Head of caudate nucleus (tissue), 42 donors: ENCODE measurements around the gene ELOVL7.
"Not testable (repeated sequence)": the region's sequence is repeated elsewhere in the genome, so short reads cannot be mapped to it uniquely, and the experiment has no call there.

Experiments
- DNase-seq, 42 donors: peaks; one replicate each; pipeline versions ENCODE4 v3.0.0 to v3.0.0-alpha.2; 2020 to 2021; ENCODE audit warnings: mixed read lengths in 7 of 42
- intact Hi-C: fragments of 100-400 bp; cut with DNase I; formaldehyde crosslinking; loops from one replicate; pipeline ENCODE4 v1.15.0; 2022

Gene ELOVL7

GRCh38 chr5:60802986-60803385 lies 41.1 kb downstream of the ELOVL7 start:
- DNase-seq, result no peak
- intact Hi-C loops, result no loop called here

- DNase-seq, result no peak
- intact Hi-C loops, result no loop called here
These were observed 41.8 kb downstream of the ELOVL7 start for GRCh38 chr5:60802226-60802625.

GRCh38 chr5:60797482-60798153 lies 46.5 kb downstream of the ELOVL7 start:
- intact Hi-C loops, result no loop called here
- DNase-seq, result no peak

GRCh38 chr5:60795424-60795950 lies 48.6 kb downstream of the ELOVL7 start:
- intact Hi-C loops, DNase-seq: not testable (repeated sequence)

GRCh38 chr5:60794691-60795090 lies 49.4 kb downstream of the ELOVL7 start:
- DNase-seq, result no peak
- intact Hi-C loops, result no loop called here

GRCh38 chr5:60792438-60792837 lies 51.6 kb downstream of the ELOVL7 start:
- no peak for DNase-seq
- intact Hi-C loops, result no loop called here

GRCh38 chr5:60789551-60789950 lies 54.5 kb downstream of the ELOVL7 start:
- no peak for DNase-seq
- intact Hi-C loops, result no loop called here

- no peak for DNase-seq
- intact Hi-C loops, result no loop called here
These were observed 55.1 kb downstream of the ELOVL7 start for GRCh38 chr5:60788863-60789513.

GRCh38 chr5:60779466-60779865 lies 64.6 kb downstream of the ELOVL7 start:
- intact Hi-C loops, result no loop called here
- peak in 2 of 42 donors; percentile 4 to 11 for DNase-seq

GRCh38 chr5:60776343-60776742 lies 67.7 kb downstream of the ELOVL7 start:
- no peak for DNase-seq
- intact Hi-C loops, result no loop called here

- intact Hi-C loops, result no loop called here
- DNase-seq, result no peak
These were observed 78.9 kb downstream of the ELOVL7 start for GRCh38 chr5:60765019-60765709.

- no peak for DNase-seq
- intact Hi-C loops, result no loop called here
These were observed 81.0 kb downstream of the ELOVL7 start for GRCh38 chr5:60763061-60763460.

- intact Hi-C loops, result no loop called here
- no peak for DNase-seq
These were observed 89.6 kb downstream of the ELOVL7 start for GRCh38 chr5:60754495-60754894.

- DNase-seq, result no peak
- intact Hi-C loops, result no loop called here
These were observed 99.4 kb downstream of the ELOVL7 start for GRCh38 chr5:60744682-60745081.

- intact Hi-C loops, result no loop called here
- no peak for DNase-seq
These were observed 100.4 kb downstream of the ELOVL7 start for GRCh38 chr5:60743511-60744314.

GRCh38 chr5:60740322-60740721 lies 103.7 kb downstream of the ELOVL7 start:
- DNase-seq, result no peak
- intact Hi-C loops, result no loop called here

- intact Hi-C loops, result no loop called here
- DNase-seq, result no peak
These were observed 105.1 kb downstream of the ELOVL7 start for GRCh38 chr5:60738933-60739332.

GRCh38 chr5:60738461-60738860 lies 105.6 kb downstream of the ELOVL7 start:
- intact Hi-C loops, result no loop called here

GRCh38 chr5:60730858-60731257 lies 113.2 kb downstream of the ELOVL7 start:
- intact Hi-C loops, result not testable (repeated sequence)

More at GRCh38 chr5:60738461-60738860, 105.6 kb downstream of the ELOVL7 start:
- DNase-seq, result no peak

More at GRCh38 chr5:60730858-60731257, 113.2 kb downstream of the ELOVL7 start:
- not testable (repeated sequence) for DNase-seq
